K562 (cell line): Measurements from ENCODE around the gene MAP1LC3B2. TPM values are rescaled to one million over a fixed set of nuclear protein-coding genes. Genes with fewer than 3 reads are reported as not detected.

ENCODE experiments used
- ATAC-seq: fragments of 200-7000 bp; cut with Tn5 transposase; 3 replicates; pipeline ENCODE4 v1.9.1; 2020; ENCODE audit warnings: moderate library complexity
- BruUV-seq: library from RNA; stranded (reverse); fragments of 400-500 nt; replicated peaks from 2 replicates; lab custom pipeline; 2021; lab: Mats Ljungman, UMichigan
- CTCF ChIA-PET: fragments of 300-600 bp; formaldehyde crosslinking; extraction: SDS; loops from one replicate; lab custom pipeline; 2021; ENCODE audit warnings: low intra/inter-chr PET ratio; lab: Yijun Ruan, JAX
- POLR2A ChIA-PET: fragments of 300-600, 350-650 bp; sonication (Branson Sonifier 250); formaldehyde crosslinking; extraction: SDS; loops from one replicate; lab custom pipeline; 2021; ENCODE audit warnings: antibody characterized with exemption, inconsistent platforms; lab: Yijun Ruan, JAX
- DNase-seq, 4 experiments: peaks; one replicate each; pipeline versions ENCODE4 v3.0.0 to v3.0.0-alpha.2; 2011 to 2018; ENCODE audit warnings: low spot score in 3 of 4, mixed read lengths in 3 of 4; ENCODE audit errors: extremely low read depth in 1 of 4
- FAIRE-seq: peaks from 2 replicates; lab custom pipeline; 2011; peaks lifted over from hg19 to GRCh38; lab: Jason Lieb, UNC
- H2AFZ ChIP-seq: 2 replicates; pipeline ENCODE4 v1.6.0; 2011; ENCODE audit warnings: low read depth, low read length, control low read depth, inconsistent platforms
- H3K27ac ChIP-seq: fragments of 200-600 bp; 3 replicates; pipeline ENCODE4 v1.8.0; 2011; ENCODE audit warnings: low read depth, mild to moderate bottlenecking, control low read depth, inconsistent platforms, low read length, moderate library complexity, mixed read lengths; ENCODE audit errors: extremely low read depth
- H3K27me3 ChIP-seq, 2 experiments: fragments of 300-600 bp in 1 of 2; 2 replicates in 1 of 2; 3 replicates in 1 of 2; pipeline versions ENCODE4 v1.6.0 to v1.8.0; 2011; ENCODE audit warnings: inconsistent platforms in 2 of 2, low read length in 2 of 2, mild to moderate bottlenecking in 1 of 2, mixed read lengths in 1 of 2, moderate library complexity in 1 of 2; ENCODE audit not compliant: control insufficient read depth in 2 of 2, insufficient read depth in 2 of 2
- H3K36me3 ChIP-seq: fragments of 300-600 bp; 3 replicates; pipeline ENCODE4 v1.8.0; 2011; ENCODE audit warnings: mild to moderate bottlenecking, low read length, inconsistent platforms; ENCODE audit not compliant: control insufficient read depth, insufficient read depth
- H3K4me1 ChIP-seq, 2 experiments: fragments of 200-600 bp in 1 of 2; replicated peaks in 1 of 2; 2 replicates in 1 of 2; 3 replicates in 1 of 2; pipeline versions ENCODE4 v1.5.1 to v1.8.0; 2011; ENCODE audit warnings: inconsistent platforms in 2 of 2, low read length in 2 of 2, mild to moderate bottlenecking in 1 of 2, mixed read lengths in 1 of 2, moderate library complexity in 1 of 2; ENCODE audit not compliant: control insufficient read depth in 2 of 2, insufficient read depth in 2 of 2
- H3K4me2 ChIP-seq: 2 replicates; pipeline ENCODE4 v1.6.1; 2011; ENCODE audit warnings: low read length, control low read depth, inconsistent platforms, mixed read lengths; ENCODE audit not compliant: insufficient read depth
- H3K4me3 ChIP-seq: fragments of 200-600 bp; sonication (generic), shearing (Covaris generic); 2 replicates; pipeline ENCODE4 v1.5.1; 2016; ENCODE audit warnings: control low read depth, inconsistent platforms
- H3K79me2 ChIP-seq: fragments of 200-600 bp; 3 replicates; pipeline ENCODE4 v1.8.0; 2011; ENCODE audit warnings: low read length, inconsistent platforms; ENCODE audit not compliant: control insufficient read depth, insufficient read depth
- H3K9ac ChIP-seq, 2 experiments: 2 replicates each; pipeline versions ENCODE4 v1.6.0 to v1.6.1; 2011; ENCODE audit warnings: low read depth in 2 of 2, low read length in 2 of 2, control low read depth in 1 of 2, inconsistent platforms in 1 of 2, mild to moderate bottlenecking in 1 of 2, mixed read lengths in 1 of 2; ENCODE audit not compliant: insufficient read depth in 1 of 2
- H3K9me1 ChIP-seq: one replicate; pipeline ENCODE4 v1.6.0; 2011; ENCODE audit warnings: inconsistent platforms, mild to moderate bottlenecking, low read length, moderate library complexity; ENCODE audit not compliant: control insufficient read depth, insufficient read depth
- H3K9me3 ChIP-seq: replicated peaks from 2 replicates; pipeline ENCODE4 v1.5.1; 2011; ENCODE audit warnings: low read depth, low read length, inconsistent platforms; ENCODE audit not compliant: control insufficient read depth, insufficient read depth
- H4K20me1 ChIP-seq: replicated peaks from 2 replicates; pipeline ENCODE4 v1.6.1; 2011; ENCODE audit warnings: low read length, inconsistent platforms, mixed read lengths; ENCODE audit not compliant: control insufficient read depth, insufficient read depth
- FOXA1 ChIP-seq: fragments of 450-650 bp; IDR thresholded peaks from 2 replicates; pipeline ENCODE4 v1.6.1; 2016; ENCODE audit warnings: mild to moderate bottlenecking, borderline replicate concordance
- HMBOX1 ChIP-seq: sonication (generic); IDR thresholded peaks from 2 replicates; pipeline ENCODE4 v1.6.1; 2016
- IFI16 ChIP-seq: fragments of 250-450 bp; sonication (Bioruptor Pico); IDR thresholded peaks from 2 replicates; pipeline ENCODE4 v2.1.2; 2022; ENCODE audit warnings: mild to moderate bottlenecking, inconsistent platforms
- MTF1 ChIP-seq: fragments of 250-450 bp; sonication (Bioruptor Pico); IDR thresholded peaks from 2 replicates; pipeline ENCODE4 v1.9.0; 2021; ENCODE audit warnings: moderate library complexity, mild to moderate bottlenecking, inconsistent platforms, borderline replicate concordance
- NFE2 ChIP-seq: IDR thresholded peaks from 2 replicates; pipeline ENCODE4 v1.6.1; 2014; ENCODE audit warnings: antibody characterized with exemption, low read depth
- NR2C1 ChIP-seq, 2 experiments: fragments of 450-650 bp; IDR thresholded peaks; 2 replicates each; pipeline ENCODE4 v1.6.1; 2017; ENCODE audit warnings: mild to moderate bottlenecking in 2 of 2, antibody characterized with exemption in 1 of 2, inconsistent platforms in 1 of 2, missing compliant biosample characterization in 1 of 2, missing genetic modification characterization in 1 of 2
- NR2C2 ChIP-seq, 2 experiments: fragments of 200-800 bp in 1 of 2; sonication (Bioruptor generic) in 1 of 2; sonication (generic) in 1 of 2; formaldehyde crosslinking in 1 of 2; IDR thresholded peaks; 2 replicates each; pipeline versions ENCODE4 v1.6.1 to v1.8.0; 2016 to 2022; ENCODE audit warnings: mild to moderate bottlenecking in 1 of 2, missing compliant biosample characterization in 1 of 2, missing genetic modification characterization in 1 of 2, missing genetic modification reagents in 1 of 2
- RBM25 ChIP-seq: fragments of 200-400 bp; formaldehyde crosslinking; IDR thresholded peaks from 2 replicates; pipeline ENCODE4 v1.6.1; 2018; ENCODE audit warnings: low read length, low read depth, moderate library complexity; ENCODE audit not compliant: severe bottlenecking
- SMARCA5 ChIP-seq: fragments of 450-650 bp; IDR thresholded peaks from 2 replicates; pipeline ENCODE4 v1.6.1; 2016
- ZNF41 ChIP-seq: fragments of 250-450 bp; sonication (Bioruptor Pico); conservative IDR thresholded peaks from 2 replicates; pipeline ENCODE4 v1.4.0; 2020; ENCODE audit warnings: mild to moderate bottlenecking
- WGBS: fragments of 100-300 bp; shearing (Covaris generic); methylation state at CpG from one replicate; pipeline ENCODE4 v1.1.6; 2016; ENCODE audit warnings: low coverage, mixed read lengths; ENCODE audit not compliant: insufficient coverage; ENCODE audit errors: missing lambda C conversion rate; 5-methylcytosine and 5-hydroxymethylcytosine counted together
- in situ Hi-C: fragments of 300-500 bp; cut with MboI; formaldehyde crosslinking; loops from 4 replicates; pipeline ENCODE4 v1.15.0; 2018; ENCODE audit warnings: inconsistent platforms, mixed read lengths
- intact Hi-C: fragments of 100-400 bp; cut with micrococcal nuclease; formaldehyde crosslinking; loops from 2 replicates; pipeline ENCODE4 v1.14.2; 2022
- polyA plus RNA-seq, 8 experiments: library from polyadenylated mRNA; depleted of rRNA in 4 of 8; stranded (reverse) in 5 of 8; unstranded in 3 of 8; fragments of >200 nt; fragmentation: Nextera tagmentation in 2 of 8; fragmentation: Illumina TruSeq in 1 of 8; extraction: Ambion mirVana in 2 of 8; extraction: Trizol in 1 of 8; gene quantifications; 2 replicates each; pipeline versions ENCODE4 v1.2.1 to v1.2.3, GENCODE V29; 2011 to 2014; ENCODE audit warnings: inconsistent platforms in 1 of 8, missing spikeins in 1 of 8
- total RNA-seq, 7 experiments: library from RNA; depleted of rRNA in 6 of 7; stranded (reverse); fragments of >200 nt in 6 of 7; fragmentation: Illumina TruSeq in 2 of 7; extraction: Trizol in 2 of 7; gene quantifications; 2 replicates each; pipeline versions ENCODE4 v1.2.1 to v1.2.3, GENCODE V29; 2011 to 2021; ENCODE audit warnings: low replicate concordance in 1 of 7

MAP1LC3B2 gene
- total and polyA plus RNA-seq, 9 of the 15 experiments (the other 6 are each of a cell fraction or from before 2014, with no cell fraction given), result 0.53 to 2.8 (median 0.76) TPM; not detected in 2

GRCh38 chr12:116542345-116542956, 16.7 kb upstream of the MAP1LC3B2 start:
- FAIRE-seq (peak; percentile 64), DNase-seq (peak; percentile 27 to 64 (median 41)), ATAC-seq (peak; percentile 56)
- Histone ChIP-seq H3K4me1 (peaks cover 20 to 35% of the 10 kb centered on the region in 2 experiments), H3K9me1 (no peaks in the 10 kb centered on the region), H3K79me2 (no peaks in the 10 kb centered on the region), H3K27ac (0 out of 3 replicates have a peak overlapping the region, but pooled peaks have one; percentile 35), H3K36me3 (no peaks in the 10 kb centered on the region), H3K9ac (peak overlapping the region in 1 of 2 experiments; percentile 80; a peak in 2 of 4 replicates), H3K4me3 (no peak overlapping the region), H3K27me3 (no peaks in the 10 kb centered on the region), H3K9me3 (no peaks in the 10 kb centered on the region), H4K20me1 (no peaks in the 10 kb centered on the region), H2AFZ (peak overlapping the region; percentile 75), H3K4me2 (no peak overlapping the region; the same call in 1 of the 2 replicates)
- 37% methylated on average over 13 of the region's 15 CpGs for WGBS
- no TSS peak for BruUV-seq
- in situ Hi-C loops, result no loop called here
- ChIA-PET POLR2A (interaction anchor here (1.4 to 5.8 kb wide), 2 partner anchors 9 to 16 kb away, joined by 4 to 40 read pairs; partner anchors contain the start of gene MAP1LC3B2), CTCF (no interaction called here)
- intact Hi-C loops, result no loop called here
- TF ChIP-seq SMARCA5, result 0 out of 2 replicates have a peak, but pooled peaks have one; percentile 4
- TF ChIP-seq NFE2, result no peak
- TF ChIP-seq NR2C1 (IDR thresholded peaks at IDR 0.05), result no peak
- peak; percentile 35; the same call in 1 of the 2 replicates for TF ChIP-seq NR2C1 (tag; IDR thresholded peaks at IDR 0.05)
- no peak for TF ChIP-seq ZNF41
- no peak for TF ChIP-seq IFI16 (CRISPR knock-in tag)
- TF ChIP-seq FOXA1, result no peak
- no peak for TF ChIP-seq NR2C2 (CRISPR knock-in tag; IDR thresholded peaks at IDR 0.05)
- peak; percentile 57; the same call in 1 of the 2 replicates for TF ChIP-seq NR2C2 (tag; IDR thresholded peaks at IDR 0.05)
- TF ChIP-seq HMBOX1, result peak; percentile 87
- peak; percentile 33 for TF ChIP-seq RBM25
- TF ChIP-seq MTF1 (CRISPR knock-in tag), result no peak
